A673 (cell line): ENCODE data around the gene GLT6D1.

Source experiments
- CTCF ChIP-seq: fragments of 300-800, 200-600 bp; sonication (generic); conservative IDR thresholded peaks from 2 replicates; pipeline ENCODE4 v1.5.1; 2017; ENCODE audit warnings: low read depth, mild to moderate bottlenecking, antibody characterized with exemption, low read length, moderate library complexity, mixed read lengths
- EZH2 ChIP-seq: fragments of 200-600 bp; sonication (generic); IDR thresholded peaks from 2 replicates; pipeline ENCODE4 v1.6.1; 2017; ENCODE audit warnings: borderline replicate concordance, low read depth, mild to moderate bottlenecking, mixed read lengths, antibody characterized with exemption, low read length; ENCODE audit not compliant: poor library complexity, severe bottlenecking

GRCh38 chr9:135613946-135614805, 25.2 kb downstream of the GLT6D1 start:
- TF ChIP-seq CTCF (no peak), EZH2 (no peak)
